ENCODE data around the gene ZBTB47.

Gene ZBTB47

GRCh38 chr3:42651248-42652091 is 2.0 kb upstream of the ZBTB47 start:
- intact Hi-C loops (cut with DNase I): loop anchor here (5.0 kb wide), 2 partner anchors 49 to 96 kb away; partner anchors contain the start of gene NKTR

GRCh38 chr3:42652251-42652610 is 1.3 kb upstream of the ZBTB47 start:
- DNase-seq: peak in 6 of 42 donors; percentile 6 to 39 (median 21)
- intact Hi-C loops (cut with DNase I): loop anchor here (5.0 kb wide), 2 partner anchors 50 to 95 kb away; partner anchors contain the start of gene NKTR

More at GRCh38 chr3:42651248-42652091, 2.0 kb upstream of the ZBTB47 start:
- peak in 14 of 42 donors; percentile 14 to 81 (median 41) for DNase-seq

- peak in 24 of 42 donors; percentile 39 to 79 (median 60) for DNase-seq
- intact Hi-C loops (cut with DNase I): loop anchor here (5.0 kb wide), 2 partner anchors 50 to 95 kb away; partner anchors contain the start of gene NKTR
Observed at GRCh38 chr3:42652611-42653302, 740 bp upstream of the ZBTB47 start.

- intact Hi-C loops (cut with DNase I): loop anchor here (5.0 kb wide), 2 partner anchors 51 to 94 kb away; partner anchors contain the start of gene NKTR
- DNase-seq: no peak
Observed at GRCh38 chr3:42653303-42653559, 266 bp upstream of the ZBTB47 start.

- peak in 39 of 42 donors; percentile 48 to 90 (median 79) for DNase-seq
- intact Hi-C loops (cut with DNase I): loop anchor here (5.0 kb wide), 2 partner anchors 52 to 93 kb away; partner anchors contain the start of gene NKTR
Observed at GRCh38 chr3:42654331-42655201, 1.1 kb downstream of the ZBTB47 start.

- intact Hi-C loops (cut with DNase I): no loop called here
- DNase-seq: peak in 27 of 42 donors; percentile 32 to 87 (median 68)
Observed at GRCh38 chr3:42655331-42655888, 1.9 kb downstream of the ZBTB47 start.

- peak in 14 of 42 donors; percentile 10 to 82 (median 49) for DNase-seq
Observed at GRCh38 chr3:42655980-42656679, 2.6 kb downstream of the ZBTB47 start.

GRCh38 chr3:42656680-42657610 is 3.4 kb downstream of the ZBTB47 start:
- intact Hi-C loops (cut with DNase I): no loop called here
- peak in 2 of 42 donors; percentile 9 to 16 for DNase-seq

More at GRCh38 chr3:42655980-42656679, 2.6 kb downstream of the ZBTB47 start:
- intact Hi-C loops (cut with DNase I): no loop called here

- intact Hi-C loops (cut with DNase I): no loop called here
Observed at GRCh38 chr3:42657675-42658074, 4.2 kb downstream of the ZBTB47 start.

GRCh38 chr3:42658091-42658770 is 4.7 kb downstream of the ZBTB47 start:
- intact Hi-C loops (cut with DNase I): no loop called here
- peak in 28 of 42 donors; percentile 15 to 80 (median 56) for DNase-seq

More at GRCh38 chr3:42657675-42658074, 4.2 kb downstream of the ZBTB47 start:
- DNase-seq: peak in 1 of 42 donors; percentile 39

- intact Hi-C loops (cut with DNase I): no loop called here
- peak in 6 of 42 donors; percentile 3 to 43 (median 6) for DNase-seq
Observed at GRCh38 chr3:42658771-42659390, 5.4 kb downstream of the ZBTB47 start.

- DNase-seq: peak in 12 of 42 donors; percentile 4 to 51 (median 18)
- intact Hi-C loops (cut with DNase I): no loop called here
Observed at GRCh38 chr3:42659451-42660130, 6.1 kb downstream of the ZBTB47 start.

GRCh38 chr3:42660131-42660715 is 6.7 kb downstream of the ZBTB47 start:
- DNase-seq: peak in 15 of 42 donors; percentile 9 to 59 (median 15)
- intact Hi-C loops (cut with DNase I): no loop called here

- peak in 16 of 42 donors; percentile 14 to 64 (median 25) for DNase-seq
- intact Hi-C loops (cut with DNase I): no loop called here
Observed at GRCh38 chr3:42660898-42661297, 7.4 kb downstream of the ZBTB47 start.

GRCh38 chr3:42661593-42662022 is 8.1 kb downstream of the ZBTB47 start:
- intact Hi-C loops (cut with DNase I): no loop called here
- DNase-seq: peak in 4 of 42 donors; percentile 1 to 42 (median 10)
